ENCODE results near the gene RALGAPA1. TPM values are rescaled to one million over a fixed set of nuclear protein-coding genes. Genes with fewer than 3 reads are reported as not detected.

The RALGAPA1 gene
- total RNA-seq, 1 experiment from 2014 or later, result 30.0 TPM

- Histone ChIP-seq H3K9me3 (ENCODE audit: insufficient read depth, low read depth) (no peaks in the 10 kb centered on the region), H3K4me2 (no peak overlapping the region), H3K36me3 (ENCODE audit: low read depth) (no peaks in the 10 kb centered on the region), H3K27ac (no peak overlapping the region), H3K27me3 (ENCODE audit: insufficient read depth, low read depth) (0 out of 2 replicates have a peak, but pooled peaks cover 3% of the 10 kb centered on the region), H3K79me2 (ENCODE audit: low read depth) (no peaks in the 10 kb centered on the region), H3F3A (ENCODE audit: insufficient read depth, low read depth) (no peaks in the 10 kb centered on the region), H3K4me3 (no peak overlapping the region), H4K20me1 (ENCODE audit: insufficient read depth) (no peaks in the 10 kb centered on the region), H3K4me1 (replicated peaks; ENCODE audit: insufficient read depth) (no peaks in the 10 kb centered on the region), H3K9me2 (ENCODE audit: insufficient read depth) (no peaks in the 10 kb centered on the region), H2AFZ (no peak overlapping the region)
- TF ChIP-seq CTCF (conservative IDR thresholded peaks at IDR 0.05) (no peak), EZH2 (IDR thresholded peaks at IDR 0.05; ENCODE audit: low read depth) (no peak)
- POLR2A ChIA-PET (ENCODE audit: unreplicated experiment), result no interaction called here
- CTCF ChIA-PET, result no interaction called here
- DNase-seq, result no peak
- intact Hi-C loops (cut with micrococcal nuclease; ENCODE audit: unreplicated experiment), result no loop called here
- BruUV-seq (replicated peaks), result no TSS peak
Observed at GRCh38 chr14:35531960-35532747, 276.9 kb downstream of the RALGAPA1 start.

- H2AFZ ChIP-seq, result no peak overlapping the region
- no peaks in the 10 kb centered on the region for H3F3A ChIP-seq (ENCODE audit: insufficient read depth, low read depth)
- intact Hi-C loops (cut with micrococcal nuclease; ENCODE audit: unreplicated experiment), result no loop called here
- H3K4me3 ChIP-seq, result no peak overlapping the region
- CTCF ChIA-PET, result no interaction called here
- H3K27ac ChIP-seq, result no peak overlapping the region
- H3K79me2 ChIP-seq (ENCODE audit: low read depth), result no peaks in the 10 kb centered on the region
- POLR2A ChIA-PET (ENCODE audit: unreplicated experiment), result no interaction called here
- no peaks in the 10 kb centered on the region for H3K9me2 ChIP-seq (ENCODE audit: insufficient read depth)
- H3K9me3 ChIP-seq (ENCODE audit: insufficient read depth, low read depth), result no peaks in the 10 kb centered on the region
- H3K27me3 ChIP-seq (ENCODE audit: insufficient read depth, low read depth), result no peaks in the 10 kb centered on the region
- TF ChIP-seq EZH2 (IDR thresholded peaks at IDR 0.05; ENCODE audit: low read depth) (no peak), CTCF (conservative IDR thresholded peaks at IDR 0.05) (no peak)
- BruUV-seq (replicated peaks), result no TSS peak
- no peaks in the 10 kb centered on the region for H3K36me3 ChIP-seq (ENCODE audit: low read depth)
- no peaks in the 10 kb centered on the region for H4K20me1 ChIP-seq (ENCODE audit: insufficient read depth)
- no peak for DNase-seq
- no peak overlapping the region for H3K4me2 ChIP-seq
- no peaks in the 10 kb centered on the region for H3K4me1 ChIP-seq (replicated peaks; ENCODE audit: insufficient read depth)
Observed at GRCh38 chr14:35526962-35527361, 282.1 kb downstream of the RALGAPA1 start.

- Histone ChIP-seq H3F3A (ENCODE audit: insufficient read depth, low read depth) (no peaks in the 10 kb centered on the region), H4K20me1 (ENCODE audit: insufficient read depth) (no peaks in the 10 kb centered on the region), H3K9me2 (ENCODE audit: insufficient read depth) (no peaks in the 10 kb centered on the region), H3K4me1 (replicated peaks; ENCODE audit: insufficient read depth) (no peaks in the 10 kb centered on the region), H3K79me2 (ENCODE audit: low read depth) (no peaks in the 10 kb centered on the region), H3K9me3 (ENCODE audit: insufficient read depth, low read depth) (no peaks in the 10 kb centered on the region), H3K27ac (no peak overlapping the region), H3K36me3 (ENCODE audit: low read depth) (no peaks in the 10 kb centered on the region), H3K27me3 (ENCODE audit: insufficient read depth, low read depth) (no peaks in the 10 kb centered on the region), H3K4me3 (no peak overlapping the region), H3K4me2 (no peak overlapping the region), H2AFZ (no peak overlapping the region)
- TF ChIP-seq CTCF (conservative IDR thresholded peaks at IDR 0.05) (no peak), EZH2 (IDR thresholded peaks at IDR 0.05; ENCODE audit: low read depth) (no peak)
- no peak for DNase-seq
- POLR2A ChIA-PET (ENCODE audit: unreplicated experiment), result no interaction called here
- CTCF ChIA-PET, result no interaction called here
- BruUV-seq (replicated peaks), result no TSS peak
- intact Hi-C loops (cut with micrococcal nuclease; ENCODE audit: unreplicated experiment), result no loop called here
Observed at GRCh38 chr14:35525695-35526094, 283.4 kb downstream of the RALGAPA1 start.

All from PC-9 (cell line).